Measurements from ENCODE around the gene S100A9. TPM values are rescaled to one million over a fixed set of nuclear protein-coding genes. Genes with fewer than 3 reads are reported as not detected.

Gene S100A9
- total RNA-seq, 1 experiment from 2014 or later, result not detected

DNA sequence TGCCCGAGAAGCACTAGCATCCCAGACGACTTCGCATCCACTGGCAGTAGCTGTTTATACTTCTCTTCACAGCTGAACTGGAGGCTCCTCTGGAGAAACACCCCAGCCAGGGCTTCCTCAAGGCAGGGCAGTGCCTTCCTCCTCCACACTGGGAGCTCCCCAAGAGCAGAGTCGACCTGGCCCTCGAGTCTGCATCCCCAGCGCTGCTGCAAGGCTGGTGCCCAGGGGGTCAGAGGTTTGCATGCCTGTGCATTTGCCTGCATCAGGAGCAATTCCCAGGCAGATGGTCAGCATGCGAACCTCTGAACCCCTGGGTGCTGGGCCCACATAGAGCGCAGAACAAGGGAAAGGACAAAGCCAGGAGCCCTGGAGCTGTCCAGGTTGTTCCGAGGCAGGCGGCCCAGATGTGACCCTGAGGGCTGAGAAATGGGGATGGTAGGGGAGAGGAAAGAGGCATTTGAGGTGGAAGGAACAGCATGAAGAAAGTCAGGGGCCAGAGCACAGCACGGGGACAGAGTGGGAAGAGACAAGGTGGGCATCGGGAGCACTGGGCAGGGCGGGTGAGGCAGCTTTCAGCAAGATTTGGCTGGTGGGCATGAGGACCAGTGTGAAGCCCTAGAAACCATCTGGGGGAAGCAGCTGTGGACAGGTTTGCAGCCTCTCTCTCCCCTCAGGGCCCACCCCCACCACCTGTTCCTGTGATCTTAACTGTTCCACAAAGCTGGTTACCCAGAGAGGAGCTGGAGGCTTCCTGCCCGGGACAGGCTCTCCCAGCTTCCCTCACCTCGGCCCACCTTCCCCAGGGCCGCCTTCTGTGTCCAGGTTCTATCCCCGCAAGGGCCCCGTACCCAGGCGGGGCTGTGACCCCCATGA lies 39.6 kb downstream of the S100A9 start:
- Histone ChIP-seq H3K9me3 (ENCODE audit: control insufficient read depth, low read depth, low read length) (no peaks in the 10 kb centered on the region), H3K27ac (ENCODE audit: insufficient read length, low read depth, low read length) (no peak overlapping the region), H3K14ac (ENCODE audit: insufficient read depth, low read length) (no peak overlapping the region; the same call in 1 of the 2 replicates), H3K23me2 (ENCODE audit: insufficient read length, low read depth, low read length, poor library complexity, severe bottlenecking) (no peaks in the 10 kb centered on the region), H2AFZ (ENCODE audit: low read length) (no peak overlapping the region), H3K79me2 (ENCODE audit: insufficient read depth, low read length) (no peaks in the 10 kb centered on the region), H3K18ac (ENCODE audit: insufficient read length, low read depth, low read length) (no peak overlapping the region), H3K27me3 (ENCODE audit: insufficient read depth, low read length) (no peaks in the 10 kb centered on the region), H2AK5ac (ENCODE audit: insufficient read length, low read length) (no peak overlapping the region), H3K9ac (ENCODE audit: extremely low read depth, insufficient read length, low read length) (no peak overlapping the region), H2BK15ac (ENCODE audit: low read depth, low read length) (no peak overlapping the region), H3T11ph (ENCODE audit: low read length) (no peak overlapping the region), H4K5ac (ENCODE audit: insufficient read length, low read depth, low read length) (no peak overlapping the region), H3K4me1 (ENCODE audit: insufficient read depth, low read length) (peaks cover 3% of the 10 kb centered on the region; the same call in 1 of the 2 replicates), H3K4ac (ENCODE audit: low read depth, low read length) (no peak overlapping the region), H4K20me1 (ENCODE audit: control insufficient read depth, insufficient read depth, insufficient read length) (no peaks in the 10 kb centered on the region), H3K23ac (ENCODE audit: insufficient read length, low read depth, low read length) (no peak overlapping the region), H2BK12ac (ENCODE audit: insufficient read length, low read depth, low read length) (no peak overlapping the region), H3K56ac (ENCODE audit: insufficient read length, low read depth, low read length) (no peak overlapping the region), H3K79me1 (ENCODE audit: insufficient read depth, low read depth, low read length, poor library complexity, severe bottlenecking) (no peaks in the 10 kb centered on the region), H2BK20ac (ENCODE audit: low read depth, low read length, poor library complexity, severe bottlenecking) (no peak overlapping the region), H3K4me2 (ENCODE audit: insufficient read depth, insufficient read length, low read length) (no peak overlapping the region), H4K91ac (ENCODE audit: insufficient read length, low read depth, low read length) (no peak overlapping the region), H4K8ac (replicated peaks; ENCODE audit: insufficient read length, low read depth, low read length) (no peak overlapping the region), H2BK5ac (ENCODE audit: insufficient read length, low read length) (no peak overlapping the region), H2BK120ac (ENCODE audit: low read depth, low read length, poor library complexity, severe bottlenecking) (no peak overlapping the region)
- Mint-ChIP-seq H3K9me3 (no peaks in the 10 kb centered on the region), H3K4me1 (peaks cover 6 to 8% of the 10 kb centered on the region in 2 experiments; a peak in 3 of 4 replicates), H3K27me3 (ENCODE audit: low read depth) (peaks cover 9% of the 10 kb centered on the region), H3K36me3 (ENCODE audit: insufficient read depth in 1 of 3, low read depth in 3 of 3) (no peaks in the 10 kb centered on the region; a peak in 1 of 7 replicates), H3K4me3 (no peak overlapping the region), H3K27ac (no peak overlapping the region)
- no CpG with 5 or more reads among the region's 19 CpGs for WGBS (ENCODE audit: extremely low coverage, insufficient read length, low lambda C conversion rate)
- DNase-seq, result peak; percentile 15
- TF ChIP-seq, protein P1, sequence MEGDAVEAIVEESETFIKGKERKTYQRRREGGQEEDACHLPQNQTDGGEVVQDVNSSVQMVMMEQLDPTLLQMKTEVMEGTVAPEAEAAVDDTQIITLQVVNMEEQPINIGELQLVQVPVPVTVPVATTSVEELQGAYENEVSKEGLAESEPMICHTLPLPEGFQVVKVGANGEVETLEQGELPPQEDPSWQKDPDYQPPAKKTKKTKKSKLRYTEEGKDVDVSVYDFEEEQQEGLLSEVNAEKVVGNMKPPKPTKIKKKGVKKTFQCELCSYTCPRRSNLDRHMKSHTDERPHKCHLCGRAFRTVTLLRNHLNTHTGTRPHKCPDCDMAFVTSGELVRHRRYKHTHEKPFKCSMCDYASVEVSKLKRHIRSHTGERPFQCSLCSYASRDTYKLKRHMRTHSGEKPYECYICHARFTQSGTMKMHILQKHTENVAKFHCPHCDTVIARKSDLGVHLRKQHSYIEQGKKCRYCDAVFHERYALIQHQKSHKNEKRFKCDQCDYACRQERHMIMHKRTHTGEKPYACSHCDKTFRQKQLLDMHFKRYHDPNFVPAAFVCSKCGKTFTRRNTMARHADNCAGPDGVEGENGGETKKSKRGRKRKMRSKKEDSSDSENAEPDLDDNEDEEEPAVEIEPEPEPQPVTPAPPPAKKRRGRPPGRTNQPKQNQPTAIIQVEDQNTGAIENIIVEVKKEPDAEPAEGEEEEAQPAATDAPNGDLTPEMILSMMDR (conservative IDR thresholded peaks at IDR 0.05), result no peak

All from H9 (cell line).